IMR-90 (cell line): Measurements from ENCODE around the gene ELANE.

ENCODE experiments used
- BHLHE40 ChIP-seq: fragments of 150-350 bp; IDR thresholded peaks from 2 replicates; pipeline ENCODE4 v1.6.1; 2016; ENCODE audit warnings: mild to moderate bottlenecking, low read depth, low read length
- CEBPB ChIP-seq: IDR thresholded peaks from 2 replicates; pipeline ENCODE4 v1.6.1; 2012; ENCODE audit warnings: low read depth, low read length, improper control_type of control experiment
- CHD1 ChIP-seq: IDR thresholded peaks from 2 replicates; pipeline ENCODE4 v1.6.1; 2012; ENCODE audit warnings: low read depth, low read length, improper control_type of control experiment
- CTCF ChIP-seq: conservative IDR thresholded peaks from 2 replicates; pipeline ENCODE4 v1.5.1; 2012; ENCODE audit warnings: mild to moderate bottlenecking, low read depth, low read length, improper control_type of control experiment
- FOS ChIP-seq: fragments of 150-350 bp; IDR thresholded peaks from 2 replicates; pipeline ENCODE4 v1.6.1; 2016; ENCODE audit warnings: low read depth, low read length
- MAFK ChIP-seq: IDR thresholded peaks from 2 replicates; pipeline ENCODE4 v1.6.1; 2012; ENCODE audit warnings: low read depth, low read length, improper control_type of control experiment
- MAZ ChIP-seq: IDR thresholded peaks from 2 replicates; pipeline ENCODE4 v1.6.1; 2012; ENCODE audit warnings: low read depth, mild to moderate bottlenecking, low read length, improper control_type of control experiment, moderate library complexity, borderline replicate concordance
- MXI1 ChIP-seq: IDR thresholded peaks from 2 replicates; pipeline ENCODE4 v1.6.1; 2012; ENCODE audit warnings: low read depth, mild to moderate bottlenecking, low read length, moderate library complexity, borderline replicate concordance
- NFE2L2 ChIP-seq: fragments of 150-350 bp; IDR thresholded peaks from 2 replicates; pipeline ENCODE4 v1.6.1; 2016; ENCODE audit warnings: low read depth, mild to moderate bottlenecking, low read length
- POLR2A ChIP-seq: IDR thresholded peaks from 2 replicates; pipeline ENCODE4 v1.6.1; 2012; ENCODE audit warnings: mild to moderate bottlenecking, low read depth, low read length
- RAD21 ChIP-seq: IDR thresholded peaks from 2 replicates; pipeline ENCODE4 v1.6.1; 2012; ENCODE audit warnings: low read length, improper control_type of control experiment
- SMC3 ChIP-seq: fragments of 150-350 bp; IDR thresholded peaks from 2 replicates; pipeline ENCODE4 v1.6.1; 2016; ENCODE audit warnings: low read depth, mild to moderate bottlenecking, antibody characterized with exemption, low read length, moderate library complexity
- TF ChIP-seq, protein P1 (sequence below): fragments of 150-350 bp; IDR thresholded peaks from 2 replicates; pipeline ENCODE4 v1.6.1; 2017; ENCODE audit warnings: mild to moderate bottlenecking, antibody characterized with exemption, low read length, low read depth

DNA sequence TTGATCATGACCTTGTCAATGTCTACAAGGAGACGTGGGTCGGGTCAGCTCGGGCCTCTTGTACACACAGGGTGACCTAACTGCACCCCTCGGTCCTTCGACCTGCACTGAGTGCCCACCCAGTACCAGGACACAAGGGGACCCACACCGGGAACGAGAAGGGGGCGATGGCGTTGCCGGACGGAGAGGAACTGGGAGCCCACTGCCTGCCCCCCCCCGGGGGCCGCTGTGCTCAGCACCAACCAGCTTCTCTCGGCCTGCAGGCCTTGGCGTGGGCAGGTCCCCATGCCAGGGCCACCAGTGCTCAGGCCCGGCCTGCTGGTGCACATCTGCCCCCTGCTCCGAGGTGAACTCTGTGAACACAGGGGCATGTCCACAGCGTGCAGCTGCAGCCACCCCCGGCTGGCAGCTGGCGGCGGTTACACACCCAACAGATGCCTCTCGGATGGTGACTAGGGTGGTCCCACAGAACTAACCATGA lies 21.5 kb downstream of the ELANE start:
- TF ChIP-seq CTCF (no peak), SMC3 (no peak), RAD21 (no peak), MXI1 (no peak), POLR2A (no peak), NFE2L2 (no peak), FOS (no peak), CHD1 (no peak), CEBPB (no peak), MAZ (no peak), MAFK (no peak), BHLHE40 (no peak)
- TF ChIP-seq, protein P1, sequence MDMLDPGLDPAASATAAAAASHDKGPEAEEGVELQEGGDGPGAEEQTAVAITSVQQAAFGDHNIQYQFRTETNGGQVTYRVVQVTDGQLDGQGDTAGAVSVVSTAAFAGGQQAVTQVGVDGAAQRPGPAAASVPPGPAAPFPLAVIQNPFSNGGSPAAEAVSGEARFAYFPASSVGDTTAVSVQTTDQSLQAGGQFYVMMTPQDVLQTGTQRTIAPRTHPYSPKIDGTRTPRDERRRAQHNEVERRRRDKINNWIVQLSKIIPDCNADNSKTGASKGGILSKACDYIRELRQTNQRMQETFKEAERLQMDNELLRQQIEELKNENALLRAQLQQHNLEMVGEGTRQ = no peak
